ENCODE results near the gene BCL11B.

The BCL11B gene

GRCh38 chr14:99254328-99255009 is 17.5 kb downstream of the BCL11B start:
- no peak for DNase-seq (ENCODE audit: low read depth)

- no peak for DNase-seq (ENCODE audit: low read depth)
These were observed 18.1 kb downstream of the BCL11B start for GRCh38 chr14:99253890-99254289.

GRCh38 chr14:99252940-99253868 is 18.8 kb downstream of the BCL11B start:
- DNase-seq (ENCODE audit: low read depth) = no peak

GRCh38 chr14:99252443-99252939 is 19.5 kb downstream of the BCL11B start:
- DNase-seq (ENCODE audit: low read depth) = no peak

- no peak for DNase-seq (ENCODE audit: low read depth)
These were observed 20.3 kb downstream of the BCL11B start for GRCh38 chr14:99251721-99252120.

- no peak for DNase-seq (ENCODE audit: low read depth)
These were observed 21.3 kb downstream of the BCL11B start for GRCh38 chr14:99250636-99251208.

- no peak for DNase-seq (ENCODE audit: low read depth)
These were observed 22.6 kb downstream of the BCL11B start for GRCh38 chr14:99249389-99249788.

GRCh38 chr14:99248761-99249171 is 23.2 kb downstream of the BCL11B start:
- DNase-seq (ENCODE audit: low read depth) = no peak

GRCh38 chr14:99247772-99248171 is 24.2 kb downstream of the BCL11B start:
- no peak for DNase-seq (ENCODE audit: low read depth)

GRCh38 chr14:99247101-99247729 is 24.8 kb downstream of the BCL11B start:
- DNase-seq (ENCODE audit: low read depth) = no peak

- no peak for DNase-seq (ENCODE audit: low read depth)
These were observed 25.4 kb downstream of the BCL11B start for GRCh38 chr14:99246536-99247097.

GRCh38 chr14:99245564-99246511 is 26.2 kb downstream of the BCL11B start:
- DNase-seq (ENCODE audit: low read depth) = no peak

GRCh38 chr14:99244941-99245563 is 26.9 kb downstream of the BCL11B start:
- DNase-seq (ENCODE audit: low read depth) = no peak

- no peak for DNase-seq (ENCODE audit: low read depth)
These were observed 27.6 kb downstream of the BCL11B start for GRCh38 chr14:99244367-99244901.

GRCh38 chr14:99242816-99243721 is 28.9 kb downstream of the BCL11B start:
- no peak for DNase-seq (ENCODE audit: low read depth)

- DNase-seq (ENCODE audit: low read depth) = no peak
These were observed 29.8 kb downstream of the BCL11B start for GRCh38 chr14:99242238-99242637.

- no peak for DNase-seq (ENCODE audit: low read depth)
These were observed 30.5 kb downstream of the BCL11B start for GRCh38 chr14:99241325-99242010.

- DNase-seq (ENCODE audit: low read depth) = no peak
These were observed 31.2 kb downstream of the BCL11B start for GRCh38 chr14:99240627-99241324.

Measured in ELR (cell line).